Measurements from ENCODE around the gene ADORA2B. TPM values are rescaled to one million over a fixed set of nuclear protein-coding genes. Genes with fewer than 3 reads are reported as not detected.

ADORA2B gene
- total RNA-seq, 1 donor from 2014 or later, result 1.9 TPM

DNA sequence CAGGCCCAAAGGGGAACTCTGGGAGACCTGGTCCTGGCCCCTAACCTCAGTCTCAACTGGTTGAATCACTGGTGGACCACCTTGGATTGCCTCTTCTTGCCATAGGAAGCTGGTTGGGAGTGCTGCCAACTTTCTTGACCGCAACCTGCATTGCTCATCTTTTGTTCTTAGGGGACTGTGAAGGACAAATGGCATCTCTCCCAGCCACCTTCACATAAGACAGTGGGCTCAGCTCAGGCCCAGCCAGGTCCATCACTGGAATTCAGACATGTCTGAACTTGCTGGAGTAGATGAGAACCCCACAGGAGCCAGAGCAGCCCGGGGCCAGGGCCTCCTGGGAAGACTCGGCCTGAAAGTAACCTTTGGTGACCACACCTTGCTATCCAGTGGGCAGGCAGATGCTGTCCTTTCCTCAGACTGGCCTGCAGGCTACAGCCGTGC lies 18.8 kb downstream of the ADORA2B start:
- Histone ChIP-seq H3K79me2 (ENCODE audit: low read depth) (no peaks in the 10 kb centered on the region), H3K27me3 (peaks cover 14% of the 10 kb centered on the region), H4K20me1 (ENCODE audit: low read depth) (peaks cover 23% of the 10 kb centered on the region), H2AFZ (replicated peaks) (no peak overlapping the region), H3K27ac (no peak overlapping the region), H3K4me2 (no peak overlapping the region), H3F3A (ENCODE audit: low read depth) (peaks cover 29% of the 10 kb centered on the region), H3K36me3 (no peaks in the 10 kb centered on the region), H3K4me3 (no peak overlapping the region), H3K9ac (no peak overlapping the region), H3K4me1 (peaks cover 23% of the 10 kb centered on the region), H3K9me3 (ENCODE audit: low read depth) (no peaks in the 10 kb centered on the region)
- Mint-ChIP-seq H3K4me3 (no peak overlapping the region), H3K4me1 (peaks cover 33% of the 10 kb centered on the region), H3K27me3 (ENCODE audit: insufficient read depth, low read depth) (no peaks in the 10 kb centered on the region), H3K9me3 (no peaks in the 10 kb centered on the region), H3K27ac (no peak overlapping the region), H3K36me3 (no peaks in the 10 kb centered on the region)
- no peak for DNase-seq (ENCODE audit: low spot score)
- TF ChIP-seq EZH2phosphoT487 (IDR thresholded peaks at IDR 0.05) (no peak), EZH2 (IDR thresholded peaks at IDR 0.05) (no peak)
- TF ChIP-seq, protein P1, sequence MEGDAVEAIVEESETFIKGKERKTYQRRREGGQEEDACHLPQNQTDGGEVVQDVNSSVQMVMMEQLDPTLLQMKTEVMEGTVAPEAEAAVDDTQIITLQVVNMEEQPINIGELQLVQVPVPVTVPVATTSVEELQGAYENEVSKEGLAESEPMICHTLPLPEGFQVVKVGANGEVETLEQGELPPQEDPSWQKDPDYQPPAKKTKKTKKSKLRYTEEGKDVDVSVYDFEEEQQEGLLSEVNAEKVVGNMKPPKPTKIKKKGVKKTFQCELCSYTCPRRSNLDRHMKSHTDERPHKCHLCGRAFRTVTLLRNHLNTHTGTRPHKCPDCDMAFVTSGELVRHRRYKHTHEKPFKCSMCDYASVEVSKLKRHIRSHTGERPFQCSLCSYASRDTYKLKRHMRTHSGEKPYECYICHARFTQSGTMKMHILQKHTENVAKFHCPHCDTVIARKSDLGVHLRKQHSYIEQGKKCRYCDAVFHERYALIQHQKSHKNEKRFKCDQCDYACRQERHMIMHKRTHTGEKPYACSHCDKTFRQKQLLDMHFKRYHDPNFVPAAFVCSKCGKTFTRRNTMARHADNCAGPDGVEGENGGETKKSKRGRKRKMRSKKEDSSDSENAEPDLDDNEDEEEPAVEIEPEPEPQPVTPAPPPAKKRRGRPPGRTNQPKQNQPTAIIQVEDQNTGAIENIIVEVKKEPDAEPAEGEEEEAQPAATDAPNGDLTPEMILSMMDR (IDR thresholded peaks at IDR 0.05), result no peak

DNA sequence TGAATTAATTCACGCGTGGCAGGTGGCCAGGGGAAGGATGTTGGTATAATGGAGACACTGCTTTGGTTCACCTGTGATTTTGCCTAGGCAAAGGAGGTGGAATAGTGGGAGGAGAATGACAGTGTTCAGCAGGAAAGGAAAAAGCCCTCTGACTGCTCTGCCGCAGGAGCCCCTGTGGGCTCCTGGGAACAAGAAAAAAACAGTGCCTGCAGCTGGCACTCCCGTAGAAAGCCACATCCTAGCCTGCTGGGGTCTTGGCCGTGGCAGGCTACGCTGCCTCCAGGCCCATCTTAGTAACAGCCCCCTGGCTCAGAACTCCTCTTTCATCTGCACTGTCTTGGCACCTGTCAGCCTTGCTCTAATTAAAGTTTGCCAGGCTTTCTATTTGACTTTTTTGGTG lies 20.6 kb downstream of the ADORA2B start:
- Histone ChIP-seq H3K4me3 (no peak overlapping the region), H3F3A (ENCODE audit: low read depth) (peaks cover 29% of the 10 kb centered on the region), H3K27ac (no peak overlapping the region), H3K9ac (no peak overlapping the region), H2AFZ (replicated peaks) (no peak overlapping the region), H4K20me1 (ENCODE audit: low read depth) (peaks cover 23% of the 10 kb centered on the region), H3K79me2 (ENCODE audit: low read depth) (no peaks in the 10 kb centered on the region), H3K4me1 (peaks cover 33% of the 10 kb centered on the region), H3K4me2 (peak overlapping the region; percentile 75), H3K36me3 (no peaks in the 10 kb centered on the region), H3K27me3 (peaks cover 14% of the 10 kb centered on the region), H3K9me3 (ENCODE audit: low read depth) (no peaks in the 10 kb centered on the region)
- Mint-ChIP-seq H3K36me3 (no peaks in the 10 kb centered on the region), H3K4me1 (peaks cover 35% of the 10 kb centered on the region), H3K27ac (peak overlapping the region; percentile 100), H3K9me3 (no peaks in the 10 kb centered on the region), H3K4me3 (peak overlapping the region; percentile 68), H3K27me3 (ENCODE audit: insufficient read depth, low read depth) (peaks cover 3% of the 10 kb centered on the region)
- TF ChIP-seq EZH2phosphoT487 (IDR thresholded peaks at IDR 0.05) (no peak), EZH2 (IDR thresholded peaks at IDR 0.05) (no peak)
- TF ChIP-seq, protein P1 (IDR thresholded peaks at IDR 0.05), result no peak
- DNase-seq (ENCODE audit: low spot score), result peak; percentile 40

DNA sequence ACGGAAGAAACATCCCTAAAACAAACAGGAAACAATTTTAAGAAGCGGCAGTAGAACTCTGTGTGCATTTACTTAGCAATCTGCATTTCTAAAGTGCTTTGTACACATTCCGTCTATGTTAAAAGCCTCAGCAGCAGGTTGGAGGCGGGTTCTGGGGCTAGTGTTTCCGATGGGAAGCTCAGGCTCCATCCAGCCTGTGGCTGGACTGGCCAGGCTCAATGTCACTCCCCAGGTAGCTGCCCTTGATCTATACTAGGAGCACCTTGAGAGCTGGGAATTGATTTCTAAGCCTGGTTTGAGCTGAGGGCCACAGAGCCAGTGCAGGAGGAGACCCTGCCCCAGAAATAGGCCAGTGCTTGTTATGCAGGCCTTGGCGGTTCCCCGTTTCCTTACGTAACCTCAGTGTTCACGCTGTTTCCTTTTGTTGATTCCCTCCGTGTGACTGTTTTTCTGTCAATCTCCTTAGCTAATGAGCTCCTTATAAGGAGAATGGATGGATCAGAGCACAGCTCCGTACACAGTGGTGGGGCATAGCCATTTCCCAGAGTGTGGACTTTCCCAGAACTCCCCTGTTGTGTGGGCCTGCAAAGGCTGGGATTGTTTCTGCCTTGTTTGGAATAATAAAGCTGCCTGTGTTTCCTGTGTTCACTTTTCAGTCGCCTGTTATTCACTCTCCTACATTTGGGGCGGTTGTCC lies 21.4 kb downstream of the ADORA2B start:
- H3K27ac Mint-ChIP-seq, result peak overlapping the region; percentile 100
- peak; percentile 89 for DNase-seq (ENCODE audit: low spot score)
- Histone ChIP-seq H3K9ac (no peak overlapping the region), H3K4me1 (peaks cover 40% of the 10 kb centered on the region), H3K4me3 (peak overlapping the region; percentile 38), H3F3A (ENCODE audit: low read depth) (peaks cover 33% of the 10 kb centered on the region), H2AFZ (replicated peaks) (peak overlapping the region; percentile 17), H3K27ac (peak overlapping the region; percentile 68), H3K4me2 (peak overlapping the region; percentile 75), H3K9me3 (ENCODE audit: low read depth) (no peaks in the 10 kb centered on the region), H3K27me3 (peaks cover 14% of the 10 kb centered on the region), H4K20me1 (ENCODE audit: low read depth) (peaks cover 23% of the 10 kb centered on the region), H3K79me2 (ENCODE audit: low read depth) (no peaks in the 10 kb centered on the region), H3K36me3 (no peaks in the 10 kb centered on the region)
- H3K36me3 Mint-ChIP-seq, result no peaks in the 10 kb centered on the region
- TF ChIP-seq, protein P1 (IDR thresholded peaks at IDR 0.05), result no peak
- no peak for TF ChIP-seq EZH2 (IDR thresholded peaks at IDR 0.05)
- TF ChIP-seq EZH2phosphoT487 (IDR thresholded peaks at IDR 0.05), result no peak
- H3K27me3 Mint-ChIP-seq (ENCODE audit: insufficient read depth, low read depth), result peaks cover 3% of the 10 kb centered on the region
- peak overlapping the region; percentile 81 for H3K4me3 Mint-ChIP-seq
- H3K4me1 Mint-ChIP-seq, result peaks cover 41% of the 10 kb centered on the region
- no peaks in the 10 kb centered on the region for H3K9me3 Mint-ChIP-seq

Data from neural progenitor cell (in vitro differentiated cells).